Brain pericyte (primary cell): ENCODE measurements around the gene SSH2.
A peak's percentile ranks its signal among the peaks of the same experiment; 100 is the strongest.
"Not testable (repeated sequence)": the region's sequence is repeated elsewhere in the genome, so short reads cannot be mapped to it uniquely, and the experiment has no call there.

ENCODE experiments used
- DNase-seq: peaks from one replicate; pipeline ENCODE4 v3.0.0-alpha.2; 2012; ENCODE audit warnings: low read depth, low spot score

Gene SSH2, protein sequence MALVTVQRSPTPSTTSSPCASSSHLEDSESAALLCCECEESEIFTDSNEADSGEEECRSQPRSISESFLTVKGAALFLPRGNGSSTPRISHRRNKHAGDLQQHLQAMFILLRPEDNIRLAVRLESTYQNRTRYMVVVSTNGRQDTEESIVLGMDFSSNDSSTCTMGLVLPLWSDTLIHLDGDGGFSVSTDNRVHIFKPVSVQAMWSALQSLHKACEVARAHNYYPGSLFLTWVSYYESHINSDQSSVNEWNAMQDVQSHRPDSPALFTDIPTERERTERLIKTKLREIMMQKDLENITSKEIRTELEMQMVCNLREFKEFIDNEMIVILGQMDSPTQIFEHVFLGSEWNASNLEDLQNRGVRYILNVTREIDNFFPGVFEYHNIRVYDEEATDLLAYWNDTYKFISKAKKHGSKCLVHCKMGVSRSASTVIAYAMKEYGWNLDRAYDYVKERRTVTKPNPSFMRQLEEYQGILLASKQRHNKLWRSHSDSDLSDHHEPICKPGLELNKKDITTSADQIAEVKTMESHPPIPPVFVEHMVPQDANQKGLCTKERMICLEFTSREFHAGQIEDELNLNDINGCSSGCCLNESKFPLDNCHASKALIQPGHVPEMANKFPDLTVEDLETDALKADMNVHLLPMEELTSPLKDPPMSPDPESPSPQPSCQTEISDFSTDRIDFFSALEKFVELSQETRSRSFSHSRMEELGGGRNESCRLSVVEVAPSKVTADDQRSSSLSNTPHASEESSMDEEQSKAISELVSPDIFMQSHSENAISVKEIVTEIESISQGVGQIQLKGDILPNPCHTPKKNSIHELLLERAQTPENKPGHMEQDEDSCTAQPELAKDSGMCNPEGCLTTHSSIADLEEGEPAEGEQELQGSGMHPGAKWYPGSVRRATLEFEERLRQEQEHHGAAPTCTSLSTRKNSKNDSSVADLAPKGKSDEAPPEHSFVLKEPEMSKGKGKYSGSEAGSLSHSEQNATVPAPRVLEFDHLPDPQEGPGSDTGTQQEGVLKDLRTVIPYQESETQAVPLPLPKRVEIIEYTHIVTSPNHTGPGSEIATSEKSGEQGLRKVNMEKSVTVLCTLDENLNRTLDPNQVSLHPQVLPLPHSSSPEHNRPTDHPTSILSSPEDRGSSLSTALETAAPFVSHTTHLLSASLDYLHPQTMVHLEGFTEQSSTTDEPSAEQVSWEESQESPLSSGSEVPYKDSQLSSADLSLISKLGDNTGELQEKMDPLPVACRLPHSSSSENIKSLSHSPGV (N-terminal part only)

GRCh38 chr17:29929533-29930408, at the start of gene SSH2:
SSH2 (minus strand) TSS chr17:29930228; CDS start chr17:29930000, 228 bp downstream.
- peak; percentile 36 for DNase-seq

- DNase-seq, result no peak
Observed at GRCh38 chr17:29977836-29978235, 47.8 kb upstream of the SSH2 start.

- no peak for DNase-seq
Observed at GRCh38 chr17:29973005-29973404, 43.0 kb upstream of the SSH2 start.

DNA sequence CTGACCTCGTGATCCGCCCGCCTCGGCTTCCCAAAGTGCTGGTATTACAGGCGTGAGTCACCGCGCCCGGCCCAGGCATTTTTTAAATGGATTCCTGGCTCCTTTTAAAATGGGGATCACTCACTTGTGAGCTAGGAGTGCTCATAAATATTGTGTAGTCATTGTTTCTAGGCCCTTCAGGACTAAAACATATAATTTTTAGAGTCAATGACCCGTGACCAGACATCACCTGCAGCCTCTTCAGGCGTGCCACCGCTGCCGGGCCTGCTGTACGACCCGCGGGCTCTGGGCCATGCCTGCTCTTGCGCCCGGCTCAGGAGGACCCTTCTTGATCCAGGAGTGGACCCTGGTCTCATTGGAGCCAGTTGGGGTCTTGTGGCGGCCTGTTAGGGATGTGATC, 42.2 kb upstream of the SSH2 start:
- no peak for DNase-seq

- no peak for DNase-seq
Observed at GRCh38 chr17:29968271-29968670, 38.2 kb upstream of the SSH2 start.

DNA sequence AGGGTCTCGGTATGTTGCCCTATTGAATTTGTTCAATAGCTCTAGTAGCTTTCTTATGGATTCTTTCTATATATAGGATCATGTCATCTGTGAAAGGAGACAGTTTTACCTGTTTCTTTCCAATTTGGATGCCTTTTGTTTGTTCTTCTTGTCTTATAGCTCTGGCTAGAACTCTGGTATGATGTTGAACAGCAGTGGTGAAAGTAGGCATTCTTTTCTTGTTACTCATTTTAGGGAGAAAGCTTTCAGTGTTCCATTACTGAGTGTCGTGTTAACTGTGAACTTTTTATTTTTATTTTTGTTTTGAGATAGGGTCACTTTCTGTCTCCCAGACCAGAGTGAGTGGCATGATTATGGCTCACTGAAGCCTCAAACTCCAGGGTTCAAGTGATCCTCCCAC, 32.6 kb upstream of the SSH2 start:
- DNase-seq, result no peak

GRCh38 chr17:29959658-29960337, 29.8 kb upstream of the SSH2 start:
- no peak for DNase-seq

- DNase-seq, result no peak
Observed at GRCh38 chr17:29958947-29959657, 29.1 kb upstream of the SSH2 start.

DNA sequence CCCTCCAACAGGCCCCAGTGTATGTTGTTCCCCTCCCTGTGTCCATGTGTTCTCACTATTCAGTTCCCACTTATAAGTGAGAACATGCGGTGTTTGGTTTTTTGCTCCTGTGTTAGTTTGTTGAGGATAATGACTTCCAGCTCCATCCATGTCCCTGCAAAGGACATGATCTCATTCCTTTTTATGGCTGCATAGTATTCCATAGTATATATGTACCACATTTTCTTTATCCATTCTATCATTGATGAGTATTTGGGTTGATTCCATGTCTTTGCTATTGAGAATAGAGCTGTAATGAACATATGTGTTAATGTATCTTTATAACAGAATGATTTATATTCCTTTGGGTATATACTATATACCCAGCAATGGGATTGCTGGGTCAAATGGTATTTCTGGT, 27.5 kb upstream of the SSH2 start:
- DNase-seq, result not testable (repeated sequence)

- DNase-seq, result no peak
Observed at GRCh38 chr17:29956225-29956624, 26.2 kb upstream of the SSH2 start.

DNA sequence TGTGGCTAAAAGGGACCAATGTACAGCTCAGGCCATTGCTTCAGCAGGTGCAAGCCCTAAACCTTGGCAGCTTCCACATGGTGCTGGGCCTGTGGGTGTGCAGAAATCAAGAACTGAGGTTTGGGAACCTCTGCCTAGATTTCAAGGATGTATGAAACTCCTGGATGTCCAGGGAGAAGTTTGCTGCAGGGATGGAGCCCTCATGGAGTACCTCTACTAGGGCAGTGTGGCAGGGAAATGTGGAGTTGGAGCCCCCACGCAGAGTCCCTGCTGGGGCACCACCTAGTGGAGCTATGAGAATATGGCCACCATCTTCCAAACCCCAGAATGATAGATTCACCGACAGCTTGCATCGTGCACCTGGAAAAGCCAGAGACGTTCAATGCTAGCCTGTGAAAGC, 24.4 kb upstream of the SSH2 start:
- no peak for DNase-seq

DNA sequence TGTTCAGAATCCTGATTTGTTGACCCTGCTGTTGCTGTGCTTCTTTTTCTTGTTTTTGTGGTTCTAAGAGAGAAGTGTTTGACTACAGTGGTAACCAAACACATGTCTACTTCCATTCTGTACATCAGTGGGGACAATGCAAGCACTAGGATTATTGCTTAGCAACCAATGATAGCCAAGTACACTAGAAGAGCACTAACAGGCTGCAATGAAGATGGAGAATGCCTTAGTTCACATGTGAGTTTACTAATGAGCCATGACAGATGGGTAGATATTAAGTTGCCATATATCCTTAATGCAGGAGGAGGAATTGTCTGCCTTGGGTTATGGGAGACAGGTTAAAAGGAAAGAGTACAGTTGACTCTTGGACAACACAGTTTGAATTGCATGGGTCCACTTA, 19.7 kb upstream of the SSH2 start:
- no peak for DNase-seq

GRCh38 chr17:29948448-29949215, 18.6 kb upstream of the SSH2 start:
- DNase-seq, result no peak

GRCh38 chr17:29945281-29945680, 15.3 kb upstream of the SSH2 start:
- no peak for DNase-seq

- no peak for DNase-seq
Observed at GRCh38 chr17:29941334-29941733, 11.3 kb upstream of the SSH2 start, which contains the start of gene EFCAB5. EFCAB5 (plus strand) TSS chr17:29941634; CDS start chr17:29941797, 163 bp downstream.

GRCh38 chr17:29936724-29937123, 6.7 kb upstream of the SSH2 start:
- no peak for DNase-seq

GRCh38 chr17:29935909-29936308, 5.9 kb upstream of the SSH2 start:
- not testable (repeated sequence) for DNase-seq

DNA sequence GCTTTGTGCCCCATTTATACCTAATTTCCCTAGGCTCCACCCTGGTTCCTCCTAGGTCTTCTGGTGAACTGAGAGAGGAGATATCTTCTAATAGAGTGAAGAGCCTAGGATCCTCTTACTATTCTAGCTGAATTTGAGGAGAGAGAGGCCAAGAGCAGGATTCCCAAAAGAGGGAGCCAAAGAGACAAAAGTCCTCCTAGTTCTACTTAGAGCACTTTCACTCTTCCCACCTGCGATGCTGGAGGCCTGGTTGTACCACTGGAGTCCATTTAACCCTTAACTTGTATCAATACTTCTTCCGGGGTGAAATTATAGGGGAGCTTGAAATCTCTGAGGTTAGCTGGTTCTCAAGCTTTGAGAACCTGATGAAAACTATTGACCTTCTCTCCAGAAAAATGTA, 3.4 kb upstream of the SSH2 start:
- no peak for DNase-seq
